GM23338 (cell line): Measurements from ENCODE around the gene AIMP2. TPM values are rescaled to one million over a fixed set of nuclear protein-coding genes. Genes with fewer than 3 reads are reported as not detected.
"Not testable (repeated sequence)": the region's sequence is repeated elsewhere in the genome, so short reads cannot be mapped to it uniquely, and the experiment has no call there.

Experiments used
- ATAC-seq: fragments of 200-7000 bp; cut with Tn5 transposase; 3 replicates; pipeline ENCODE4 v1.9.1; 2020
- DNase-seq: peaks from one replicate; pipeline ENCODE4 v3.0.0-alpha.2; 2015; ENCODE audit warnings: low spot score
- H2AFZ ChIP-seq: fragments of 200-600 bp; sonication (generic); 2 replicates; pipeline ENCODE4 v1.8.0; 2016; ENCODE audit warnings: antibody characterized with exemption, mild to moderate bottlenecking, moderate library complexity
- H3F3A ChIP-seq: fragments of 200-600 bp; sonication (generic); replicated peaks from 2 replicates; pipeline ENCODE4 v1.8.0; 2017; ENCODE audit warnings: antibody characterized with exemption, mixed run types, low read depth
- H3K27ac ChIP-seq: fragments of 200-600 bp; sonication (generic); 2 replicates; pipeline ENCODE4 v1.6.1; 2016; ENCODE audit warnings: low read depth
- H3K27me3 ChIP-seq: fragments of 200-600 bp; sonication (generic); 2 replicates; pipeline ENCODE4 v1.8.0; 2016; ENCODE audit warnings: mild to moderate bottlenecking, mixed run types, moderate library complexity; ENCODE audit not compliant: insufficient read depth
- H3K36me3 ChIP-seq: fragments of 200-600 bp; sonication (generic); 2 replicates; pipeline ENCODE4 v1.8.0; 2016; ENCODE audit warnings: mild to moderate bottlenecking; ENCODE audit not compliant: insufficient read depth
- H3K4me1 ChIP-seq: fragments of 200-600 bp; sonication (generic); 2 replicates; pipeline ENCODE4 v1.8.0; 2016; ENCODE audit warnings: mild to moderate bottlenecking, moderate library complexity; ENCODE audit not compliant: insufficient read depth
- H3K4me2 ChIP-seq: fragments of 200-600 bp; sonication (generic); 2 replicates; pipeline ENCODE4 v1.7.1; 2017; ENCODE audit warnings: mixed run types
- H3K4me3 ChIP-seq: fragments of 200-600 bp; sonication (generic); 2 replicates; pipeline ENCODE4 v1.6.1; 2016; ENCODE audit warnings: mixed run types
- H3K79me2 ChIP-seq: fragments of 200-600 bp; sonication (generic); replicated peaks from 2 replicates; pipeline ENCODE4 v1.8.0; 2017; ENCODE audit warnings: mild to moderate bottlenecking; ENCODE audit not compliant: insufficient read depth
- H3K9me2 ChIP-seq: fragments of 200-600 bp; sonication (generic); 2 replicates; pipeline ENCODE4 v1.8.0; 2017; ENCODE audit not compliant: insufficient read depth
- H4K20me1 ChIP-seq: fragments of 200-600 bp; sonication (generic); replicated peaks from 2 replicates; pipeline ENCODE4 v1.8.0; 2017; ENCODE audit warnings: mild to moderate bottlenecking; ENCODE audit not compliant: insufficient read depth
- H3K27ac Mint-ChIP-seq: 2 replicates; pipeline ENCODE4 v1.8.0; 2020; ENCODE audit warnings: inconsistent platforms, mild to moderate bottlenecking, moderate library complexity, mixed read lengths
- H3K27me3 Mint-ChIP-seq: 3 replicates; pipeline ENCODE4 v1.8.0; 2022; ENCODE audit warnings: low read depth, mild to moderate bottlenecking, moderate library complexity, mixed read lengths, inconsistent platforms; ENCODE audit not compliant: insufficient read depth, poor library complexity
- H3K36me3 Mint-ChIP-seq: 3 replicates; pipeline ENCODE4 v1.8.0; 2021; ENCODE audit warnings: low read depth, mild to moderate bottlenecking, inconsistent platforms, moderate library complexity, mixed read lengths
- H3K4me1 Mint-ChIP-seq: 3 replicates; pipeline ENCODE4 v1.8.0; 2020; ENCODE audit warnings: mild to moderate bottlenecking, inconsistent platforms, mixed read lengths
- H3K4me3 Mint-ChIP-seq: 3 replicates; pipeline ENCODE4 v1.8.0; 2021; ENCODE audit warnings: moderate library complexity, mild to moderate bottlenecking, inconsistent platforms, mixed read lengths
- H3K9me3 Mint-ChIP-seq: 3 replicates; pipeline ENCODE4 v1.8.0; 2020; ENCODE audit warnings: moderate library complexity, mild to moderate bottlenecking, inconsistent platforms, mixed read lengths
- EZH2phosphoT487 ChIP-seq: fragments of 200-600 bp; sonication (generic); IDR thresholded peaks from one replicate; pipeline ENCODE4 v1.8.1; 2018; ENCODE audit warnings: antibody characterized with exemption; ENCODE audit not compliant: unreplicated experiment
- POLR2AphosphoS5 ChIP-seq: IDR thresholded peaks from 2 replicates; pipeline ENCODE4 v1.6.1; 2016; ENCODE audit warnings: antibody characterized with exemption, low read depth
- polyA plus RNA-seq: library from polyadenylated mRNA; unstranded; fragments of >200 nt; fragmentation: Nextera tagmentation; extraction: Ambion mirVana; gene quantifications from 2 replicates; pipeline ENCODE4 v1.2.1, GENCODE V29; 2016
- total RNA-seq: library from RNA; depleted of rRNA; stranded (reverse); fragments of >200 nt; shearing (Covaris generic); gene quantifications from 2 replicates; pipeline ENCODE4 v1.2.3, GENCODE V29; 2014
- TF ChIP-seq, protein P1 (sequence below): fragments of 250-450 bp; sonication (Bioruptor Pico); IDR thresholded peaks from 2 replicates; pipeline ENCODE4 v1.5.0; 2020; ENCODE audit warnings: mild to moderate bottlenecking, moderate library complexity

The AIMP2 gene
- total and polyA plus RNA-seq, 2 experiments from 2014 or later, result 86.6 to 113 TPM

DNA sequence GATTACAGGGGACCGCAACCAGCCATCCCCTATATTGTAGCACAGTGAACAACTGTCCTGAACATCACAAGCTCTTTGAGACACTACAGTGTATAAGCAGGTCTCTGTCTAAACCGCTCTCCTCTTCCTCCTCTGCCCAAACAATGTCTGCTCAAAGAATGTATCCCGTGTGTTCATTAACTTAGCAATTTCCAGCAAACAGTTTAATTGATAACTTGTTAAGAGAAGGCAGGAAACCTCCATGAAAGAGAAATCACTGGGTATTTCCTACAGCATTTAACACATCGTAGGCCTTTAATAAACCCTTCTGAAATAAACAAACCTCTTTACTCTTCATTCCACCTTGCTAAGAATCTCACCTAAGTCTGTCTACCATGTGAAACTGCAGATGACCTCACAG, 1.7 kb upstream of the AIMP2 start (continued):
- TF ChIP-seq, protein P1, sequence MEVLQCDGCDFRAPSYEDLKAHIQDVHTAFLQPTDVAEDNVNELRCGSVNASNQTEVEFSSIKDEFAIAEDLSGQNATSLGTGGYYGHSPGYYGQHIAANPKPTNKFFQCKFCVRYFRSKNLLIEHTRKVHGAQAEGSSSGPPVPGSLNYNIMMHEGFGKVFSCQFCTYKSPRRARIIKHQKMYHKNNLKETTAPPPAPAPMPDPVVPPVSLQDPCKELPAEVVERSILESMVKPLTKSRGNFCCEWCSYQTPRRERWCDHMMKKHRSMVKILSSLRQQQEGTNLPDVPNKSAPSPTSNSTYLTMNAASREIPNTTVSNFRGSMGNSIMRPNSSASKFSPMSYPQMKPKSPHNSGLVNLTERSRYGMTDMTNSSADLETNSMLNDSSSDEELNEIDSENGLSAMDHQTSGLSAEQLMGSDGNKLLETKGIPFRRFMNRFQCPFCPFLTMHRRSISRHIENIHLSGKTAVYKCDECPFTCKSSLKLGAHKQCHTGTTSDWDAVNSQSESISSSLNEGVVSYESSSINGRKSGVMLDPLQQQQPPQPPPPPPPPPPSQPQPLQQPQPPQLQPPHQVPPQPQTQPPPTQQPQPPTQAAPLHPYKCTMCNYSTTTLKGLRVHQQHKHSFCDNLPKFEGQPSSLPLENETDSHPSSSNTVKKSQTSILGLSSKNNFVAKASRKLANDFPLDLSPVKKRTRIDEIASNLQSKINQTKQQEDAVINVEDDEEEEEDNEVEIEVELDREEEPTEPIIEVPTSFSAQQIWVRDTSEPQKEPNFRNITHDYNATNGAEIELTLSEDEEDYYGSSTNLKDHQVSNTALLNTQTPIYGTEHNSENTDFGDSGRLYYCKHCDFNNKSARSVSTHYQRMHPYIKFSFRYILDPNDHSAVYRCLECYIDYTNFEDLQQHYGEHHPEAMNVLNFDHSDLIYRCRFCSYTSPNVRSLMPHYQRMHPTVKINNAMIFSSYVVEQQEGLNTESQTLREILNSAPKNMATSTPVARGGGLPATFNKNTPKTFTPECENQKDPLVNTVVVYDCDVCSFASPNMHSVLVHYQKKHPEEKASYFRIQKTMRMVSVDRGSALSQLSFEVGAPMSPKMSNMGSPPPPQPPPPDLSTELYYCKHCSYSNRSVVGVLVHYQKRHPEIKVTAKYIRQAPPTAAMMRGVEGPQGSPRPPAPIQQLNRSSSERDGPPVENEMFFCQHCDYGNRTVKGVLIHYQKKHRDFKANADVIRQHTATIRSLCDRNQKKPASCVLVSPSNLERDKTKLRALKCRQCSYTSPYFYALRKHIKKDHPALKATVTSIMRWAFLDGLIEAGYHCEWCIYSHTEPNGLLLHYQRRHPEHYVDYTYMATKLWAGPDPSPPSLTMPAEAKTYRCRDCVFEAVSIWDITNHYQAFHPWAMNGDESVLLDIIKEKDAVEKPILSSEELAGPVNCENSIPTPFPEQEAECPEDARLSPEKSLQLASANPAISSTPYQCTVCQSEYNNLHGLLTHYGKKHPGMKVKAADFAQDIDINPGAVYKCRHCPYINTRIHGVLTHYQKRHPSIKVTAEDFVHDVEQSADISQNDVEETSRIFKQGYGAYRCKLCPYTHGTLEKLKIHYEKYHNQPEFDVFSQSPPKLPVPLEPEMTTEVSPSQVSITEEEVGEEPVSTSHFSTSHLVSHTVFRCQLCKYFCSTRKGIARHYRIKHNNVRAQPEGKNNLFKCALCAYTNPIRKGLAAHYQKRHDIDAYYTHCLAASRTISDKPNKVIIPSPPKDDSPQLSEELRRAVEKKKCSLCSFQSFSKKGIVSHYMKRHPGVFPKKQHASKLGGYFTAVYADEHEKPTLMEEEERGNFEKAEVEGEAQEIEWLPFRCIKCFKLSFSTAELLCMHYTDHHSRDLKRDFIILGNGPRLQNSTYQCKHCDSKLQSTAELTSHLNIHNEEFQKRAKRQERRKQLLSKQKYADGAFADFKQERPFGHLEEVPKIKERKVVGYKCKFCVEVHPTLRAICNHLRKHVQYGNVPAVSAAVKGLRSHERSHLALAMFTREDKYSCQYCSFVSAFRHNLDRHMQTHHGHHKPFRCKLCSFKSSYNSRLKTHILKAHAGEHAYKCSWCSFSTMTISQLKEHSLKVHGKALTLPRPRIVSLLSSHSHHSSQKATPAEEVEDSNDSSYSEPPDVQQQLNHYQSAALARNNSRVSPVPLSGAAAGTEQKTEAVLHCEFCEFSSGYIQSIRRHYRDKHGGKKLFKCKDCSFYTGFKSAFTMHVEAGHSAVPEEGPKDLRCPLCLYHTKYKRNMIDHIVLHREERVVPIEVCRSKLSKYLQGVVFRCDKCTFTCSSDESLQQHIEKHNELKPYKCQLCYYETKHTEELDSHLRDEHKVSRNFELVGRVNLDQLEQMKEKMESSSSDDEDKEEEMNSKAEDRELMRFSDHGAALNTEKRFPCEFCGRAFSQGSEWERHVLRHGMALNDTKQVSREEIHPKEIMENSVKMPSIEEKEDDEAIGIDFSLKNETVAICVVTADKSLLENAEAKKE (CRISPR knock-in tag), result no peak
- TF ChIP-seq EZH2phosphoT487 (no peak), POLR2AphosphoS5 (no peak)

GRCh38 chr7:6007835-6008590, 1.1 kb upstream of the AIMP2 start:
- not testable (repeated sequence) for H3K9me2 ChIP-seq, H3K9me3 Mint-ChIP-seq, H3K27me3 Mint-ChIP-seq, H2AFZ ChIP-seq, H3K27ac Mint-ChIP-seq, ATAC-seq, H3F3A ChIP-seq, H3K27me3 ChIP-seq, H3K36me3 ChIP-seq, H3K27ac ChIP-seq, DNase-seq
- peak overlapping the region; percentile 87 for H3K4me3 Mint-ChIP-seq
- H3K36me3 Mint-ChIP-seq, result peaks cover 37% of the 10 kb centered on the region
- Histone ChIP-seq H4K20me1 (peaks cover 16% of the 10 kb centered on the region), H3K4me2 (peak overlapping the region; percentile 88), H3K79me2 (peaks cover 50% of the 10 kb centered on the region), H3K4me1 (peaks cover 11% of the 10 kb centered on the region; the same call in 1 of the 2 replicates), H3K4me3 (peak overlapping the region; percentile 84)
- H3K4me1 Mint-ChIP-seq, result peaks cover 18% of the 10 kb centered on the region

DNA sequence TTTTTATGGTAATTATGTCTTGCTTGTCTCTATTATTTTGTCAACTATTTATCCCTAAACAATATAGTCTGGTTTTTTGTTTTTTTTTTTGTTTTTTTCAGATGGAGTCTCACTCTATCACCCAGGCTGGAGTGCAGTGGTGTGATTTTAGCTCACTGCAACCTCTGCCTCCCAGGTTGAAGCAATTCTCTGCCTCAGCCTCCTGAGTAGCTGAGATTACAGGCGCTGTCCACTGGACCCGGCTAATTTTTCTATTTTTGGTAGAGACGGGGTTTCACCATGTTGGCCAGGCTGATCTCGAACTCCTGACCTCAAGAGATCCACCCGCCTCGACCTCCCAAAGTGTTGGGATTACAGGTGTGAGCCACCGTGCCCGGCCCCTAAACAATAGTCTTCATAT, 1.3 kb downstream of the AIMP2 start:
- not testable (repeated sequence) for H2AFZ ChIP-seq, H3K27me3 ChIP-seq, DNase-seq, H3K9me3 Mint-ChIP-seq, H3K27ac ChIP-seq, H3F3A ChIP-seq, ATAC-seq, H3K27me3 Mint-ChIP-seq, H3K9me2 ChIP-seq, H3K36me3 ChIP-seq
- Mint-ChIP-seq H3K27ac (peak overlapping the region; percentile 95), H3K36me3 (peaks cover 50% of the 10 kb centered on the region), H3K4me3 (peak overlapping the region; percentile 87), H3K4me1 (peaks cover 18% of the 10 kb centered on the region)
- peak overlapping the region; percentile 84 for H3K4me3 ChIP-seq
- H3K4me2 ChIP-seq, result peak overlapping the region; percentile 77
- peaks cover 71% of the 10 kb centered on the region for H3K79me2 ChIP-seq
- H4K20me1 ChIP-seq, result peaks cover 25% of the 10 kb centered on the region
- peaks cover 11% of the 10 kb centered on the region; the same call in 1 of the 2 replicates for H3K4me1 ChIP-seq
